Activated CD4-positive, alpha-beta T cell treated with anti-CD3 and anti-CD28 coated beads, Interleukin-2, amount 50 U/mL, for 16 hours (primary cell): ENCODE measurements around the gene TMEM198.

Source experiments
- DNase-seq: peaks from one replicate; pipeline ENCODE4 v3.0.0-alpha.2; 2020

TMEM198 gene, protein sequence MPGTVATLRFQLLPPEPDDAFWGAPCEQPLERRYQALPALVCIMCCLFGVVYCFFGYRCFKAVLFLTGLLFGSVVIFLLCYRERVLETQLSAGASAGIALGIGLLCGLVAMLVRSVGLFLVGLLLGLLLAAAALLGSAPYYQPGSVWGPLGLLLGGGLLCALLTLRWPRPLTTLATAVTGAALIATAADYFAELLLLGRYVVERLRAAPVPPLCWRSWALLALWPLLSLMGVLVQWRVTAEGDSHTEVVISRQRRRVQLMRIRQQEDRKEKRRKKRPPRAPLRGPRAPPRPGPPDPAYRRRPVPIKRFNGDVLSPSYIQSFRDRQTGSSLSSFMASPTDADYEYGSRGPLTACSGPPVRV

DNA sequence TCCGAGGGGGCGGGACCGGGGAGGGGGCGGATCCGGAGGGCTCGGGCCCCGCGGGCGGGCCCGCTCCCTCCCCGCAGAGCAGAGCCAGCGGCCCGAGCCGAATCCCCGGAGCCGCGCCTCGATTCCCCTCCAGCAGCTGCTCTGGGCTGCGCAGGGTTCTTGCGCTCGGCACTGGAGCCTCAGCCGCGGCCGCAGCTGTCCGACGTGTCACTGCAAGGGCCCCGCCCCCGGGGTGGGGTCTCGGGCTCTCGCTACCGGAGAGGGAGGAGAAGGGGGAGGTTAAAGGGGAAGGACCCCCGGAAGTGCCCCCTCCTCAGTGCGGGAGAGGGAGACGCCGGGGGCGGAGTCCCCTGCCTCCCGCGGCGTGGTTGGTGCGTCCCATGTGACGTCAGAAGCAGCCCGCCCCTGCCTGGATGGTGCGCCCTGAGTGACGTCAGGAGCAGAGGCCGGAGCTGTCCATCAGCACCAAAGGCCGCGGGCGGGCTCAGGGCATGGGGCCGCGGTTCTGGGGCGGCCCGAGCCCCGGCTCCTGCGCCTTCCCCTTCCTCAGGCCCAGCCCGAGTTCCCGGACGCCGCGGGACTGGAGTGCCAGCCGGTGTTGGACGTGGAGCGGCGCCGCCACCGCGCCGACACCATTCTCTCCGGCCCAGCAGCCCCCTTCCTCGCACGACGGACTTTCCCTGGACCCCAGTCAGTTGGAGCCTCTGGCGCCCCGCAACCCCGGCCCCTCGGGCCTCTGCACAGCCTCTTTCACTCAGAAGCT, at the start of gene TMEM198, which contains the start of gene CHPF:
Gene TMEM198, plus strand, starts transcription at position 433 of the 763 bp plus-strand sequence. CDS start 700 bp downstream, outside the sequence.
Gene CHPF, minus strand, starts transcription at position 214 of the 763 bp plus-strand sequence. CDS start 271 bp downstream, outside the sequence.
- DNase-seq, result peak; percentile 97

DNA sequence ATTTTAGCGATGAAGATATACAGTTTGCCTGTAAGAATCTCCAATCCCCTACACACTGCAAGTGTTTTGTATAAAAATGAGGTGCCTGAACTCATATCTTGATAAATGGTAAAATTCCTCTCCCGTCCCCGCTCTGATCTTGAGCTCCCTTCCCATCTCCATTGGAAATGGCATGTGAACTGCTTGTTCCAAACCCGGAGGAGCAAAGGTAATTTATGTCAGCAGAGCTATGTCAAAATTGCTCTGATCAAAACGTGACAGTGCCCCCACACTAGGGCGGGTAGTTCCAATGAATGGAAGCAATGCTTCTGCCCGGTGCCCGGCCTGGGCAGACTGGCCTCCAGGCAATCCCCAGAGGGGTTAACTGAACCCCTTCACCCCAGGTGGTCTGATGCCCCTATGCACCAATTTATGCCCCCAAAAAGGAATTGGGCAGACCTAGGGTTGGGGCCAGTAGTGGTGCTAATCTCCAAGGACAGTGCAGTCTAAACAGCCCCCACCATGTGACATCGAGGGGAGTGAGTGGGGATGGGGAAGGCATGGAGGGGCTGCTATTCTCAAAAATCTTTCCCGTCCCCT, 48.8 kb upstream of the TMEM198 start:
- no peak for DNase-seq

DNA sequence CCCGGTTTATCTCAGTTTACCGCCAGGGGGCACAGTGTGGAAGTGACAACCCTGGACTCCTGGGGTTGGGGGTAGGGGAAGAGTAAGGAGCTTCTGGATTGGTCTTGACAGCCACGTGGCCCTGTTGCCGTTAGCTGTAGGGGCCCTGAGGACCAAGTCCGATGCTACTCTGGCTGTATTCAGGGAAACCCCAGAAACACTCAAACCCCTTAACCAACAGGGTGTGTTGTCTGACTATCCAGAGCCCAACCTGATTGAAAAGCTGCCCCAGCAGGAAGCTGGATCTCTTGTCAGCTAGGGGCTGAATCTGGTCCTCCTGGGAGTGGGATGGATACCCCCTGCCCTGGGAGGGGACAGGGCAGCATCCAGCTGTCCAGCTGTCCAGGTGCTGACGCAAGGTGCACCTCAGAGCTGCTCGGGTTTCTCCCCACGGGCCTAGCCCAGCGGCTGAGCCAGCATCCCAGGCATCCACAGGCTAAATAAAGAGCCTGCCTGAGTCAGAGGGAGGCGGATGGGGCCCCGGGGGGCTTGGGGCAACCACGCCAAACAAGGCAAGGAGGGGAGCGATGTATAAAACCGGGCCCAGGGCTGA, 48.2 kb upstream of the TMEM198 start:
- peak; percentile 70 for DNase-seq

DNA sequence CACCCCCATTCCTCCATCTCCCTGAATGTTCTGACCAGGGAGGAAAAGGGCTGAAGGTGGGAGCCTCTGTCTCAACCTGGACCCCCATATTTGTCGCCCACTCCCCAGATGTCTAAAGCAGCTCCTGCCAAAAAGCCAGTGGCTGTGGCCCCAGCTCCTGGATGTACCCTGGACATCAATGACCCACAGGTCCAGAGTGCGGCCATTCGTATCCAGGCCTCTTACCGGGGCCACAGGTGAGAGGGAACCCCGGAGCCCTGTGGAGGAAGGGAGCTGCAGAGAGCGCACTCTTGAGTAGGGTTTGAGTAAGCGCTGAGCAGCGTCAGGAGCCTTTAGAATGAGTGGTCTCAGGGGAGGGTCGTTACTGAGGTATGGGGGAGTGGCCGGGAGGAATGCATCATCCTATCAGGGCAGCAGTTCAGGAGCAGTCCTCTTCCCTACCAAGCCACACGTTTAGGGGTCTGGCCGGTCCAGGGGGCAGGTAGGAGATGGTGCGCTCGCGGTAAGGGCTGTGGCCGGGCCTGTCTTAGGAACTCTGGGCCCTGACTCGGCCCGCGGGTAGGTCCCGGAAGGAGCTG, 47.5 kb upstream of the TMEM198 start:
- DNase-seq, result no peak

DNA sequence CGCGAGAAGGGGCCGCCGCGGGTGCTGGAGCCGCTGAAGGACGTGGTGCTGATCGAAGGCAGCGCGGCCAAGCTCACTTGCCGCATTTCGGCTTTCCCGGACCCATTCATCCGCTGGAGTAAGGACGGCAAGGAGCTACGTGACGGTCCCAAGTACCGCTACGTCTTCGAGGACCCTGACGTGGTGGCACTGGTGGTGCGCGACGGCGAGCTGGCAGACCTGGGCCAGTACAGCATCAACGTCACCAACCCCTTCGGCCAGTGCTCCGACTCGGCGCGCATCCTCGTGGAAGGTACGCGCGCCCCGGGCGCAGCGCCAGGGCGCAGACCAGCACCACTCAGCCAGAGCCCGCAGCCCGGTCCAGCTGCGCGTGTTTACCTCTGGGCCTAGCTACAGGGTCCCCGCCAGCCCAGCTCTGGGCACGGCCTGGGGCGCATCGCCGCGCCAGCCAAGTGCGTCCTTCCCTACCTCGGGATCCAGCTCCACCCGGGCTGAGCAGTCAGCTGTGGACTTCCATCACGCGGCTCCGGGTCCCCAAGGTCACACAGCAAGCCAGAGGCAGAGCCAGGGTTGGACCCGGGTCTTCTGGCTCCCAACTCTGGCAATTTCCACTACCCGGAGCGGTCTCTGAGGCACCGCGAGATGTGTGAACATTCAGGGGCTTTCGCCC, 46.9 kb upstream of the TMEM198 start:
- no peak for DNase-seq

DNA sequence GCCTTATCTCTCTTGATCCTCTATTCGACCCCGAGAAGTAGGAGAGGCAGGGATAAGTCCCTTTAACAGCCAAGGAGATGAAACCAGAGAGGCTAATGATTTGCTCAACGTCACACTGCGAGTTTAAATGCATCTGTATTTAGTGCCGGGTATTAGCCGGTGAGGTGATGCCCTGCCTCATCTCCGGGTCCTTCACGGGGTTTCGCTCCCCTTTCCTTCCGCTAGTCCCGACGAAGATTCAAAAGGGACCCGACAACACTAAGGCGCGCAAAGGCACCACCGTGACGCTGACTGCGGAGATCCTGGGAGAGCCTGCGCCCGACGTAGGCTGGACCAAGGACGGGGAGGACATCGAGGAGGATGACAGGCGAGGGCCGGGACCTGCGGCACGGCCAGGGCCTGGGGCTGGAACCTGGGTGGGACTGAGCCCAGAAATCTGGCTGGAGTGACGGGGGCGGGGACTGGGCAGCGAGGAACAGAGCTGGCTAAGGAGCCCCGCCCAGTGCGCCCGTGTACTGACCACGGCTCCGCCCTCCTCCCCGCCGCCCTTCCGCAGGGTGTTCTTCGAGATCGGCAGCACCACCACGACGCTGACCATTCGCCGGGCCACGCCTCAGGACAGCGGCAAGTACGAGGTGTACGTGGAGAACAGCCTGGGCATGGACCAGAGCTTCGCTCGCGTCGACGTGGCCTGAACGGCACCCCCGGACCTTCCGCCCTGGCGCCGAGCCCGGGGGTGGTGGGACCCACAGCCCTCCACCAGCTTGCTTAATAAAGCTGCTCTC, 46.1 kb upstream of the TMEM198 start:
- peak; percentile 16 for DNase-seq

DNA sequence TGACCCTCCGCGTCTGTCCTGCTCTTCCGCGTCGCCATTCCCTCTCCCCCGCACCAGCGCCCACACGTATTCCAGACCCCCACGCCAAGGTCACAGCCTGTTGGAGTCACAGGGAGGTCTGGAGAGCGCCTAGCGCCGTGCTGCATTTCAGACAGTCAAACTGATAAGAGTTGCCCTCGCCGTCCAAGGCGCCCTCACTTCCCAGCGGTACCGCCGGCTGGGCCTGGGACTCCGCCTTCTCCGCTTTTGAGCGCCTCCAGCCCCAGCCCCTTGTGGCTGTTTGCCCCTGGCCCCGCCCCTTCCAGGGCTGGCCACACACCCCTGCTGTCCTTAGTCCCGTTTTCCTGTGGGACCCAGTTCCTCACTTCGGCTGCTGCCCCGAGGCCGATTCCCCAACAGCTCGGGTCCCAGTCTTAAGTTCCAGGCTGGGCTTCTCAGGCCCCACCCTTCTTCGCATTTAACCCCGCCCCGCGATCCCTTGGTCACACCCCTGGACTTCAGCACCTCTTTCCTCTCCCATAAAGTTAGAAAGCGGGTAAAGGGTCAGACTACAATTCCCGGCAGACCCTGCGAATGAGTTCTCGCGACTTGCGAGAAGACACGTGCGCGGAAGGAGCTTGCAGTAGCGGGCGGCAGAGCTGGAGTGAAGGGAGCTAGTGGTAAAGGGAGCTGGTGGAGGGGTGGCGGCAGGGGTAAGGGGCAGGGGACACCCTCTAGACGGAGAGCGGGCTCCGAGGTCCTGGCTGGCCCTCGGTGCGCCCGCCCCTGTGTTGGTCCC, 45.4 kb upstream of the TMEM198 start, which contains the start of gene GMPPA:
Gene GMPPA, plus strand, starts transcription at position 612 of the 778 bp plus-strand sequence. CDS start 1,085 bp downstream, outside the sequence.
- peak; percentile 98 for DNase-seq

DNA sequence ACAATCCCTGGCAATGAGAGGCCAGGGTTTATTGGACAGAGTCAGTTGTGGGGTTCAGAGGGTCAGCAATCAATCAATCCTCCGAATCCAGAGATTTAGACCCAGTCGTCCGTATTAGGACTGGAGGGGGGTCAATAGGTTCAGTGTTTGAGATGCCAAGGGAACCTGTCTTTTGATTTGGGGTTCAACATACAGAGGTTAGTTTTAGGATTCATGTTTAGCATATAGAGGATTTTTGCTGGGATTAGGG, 44.8 kb upstream of the TMEM198 start:
- no peak for DNase-seq

DNA sequence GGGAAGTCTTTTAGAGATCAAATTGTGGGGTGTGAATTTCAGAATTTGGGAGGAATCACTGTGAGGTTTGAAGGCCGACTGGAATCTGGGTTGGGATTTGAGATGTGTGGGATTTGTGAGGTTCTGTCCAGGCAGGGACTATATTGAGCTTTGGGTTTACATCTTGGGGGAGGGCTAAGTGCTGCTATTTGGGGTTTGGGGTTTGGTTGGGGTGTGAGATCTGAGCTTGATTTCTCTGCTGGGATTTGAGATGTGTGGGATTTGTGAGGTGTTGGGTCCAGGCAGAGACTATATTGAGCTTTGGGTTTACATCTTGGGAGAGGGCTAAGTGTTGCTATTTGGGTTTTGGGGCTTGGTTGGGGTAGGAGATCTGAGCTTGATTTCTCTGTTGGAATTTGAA, 44.3 kb upstream of the TMEM198 start:
- DNase-seq, result no peak

DNA sequence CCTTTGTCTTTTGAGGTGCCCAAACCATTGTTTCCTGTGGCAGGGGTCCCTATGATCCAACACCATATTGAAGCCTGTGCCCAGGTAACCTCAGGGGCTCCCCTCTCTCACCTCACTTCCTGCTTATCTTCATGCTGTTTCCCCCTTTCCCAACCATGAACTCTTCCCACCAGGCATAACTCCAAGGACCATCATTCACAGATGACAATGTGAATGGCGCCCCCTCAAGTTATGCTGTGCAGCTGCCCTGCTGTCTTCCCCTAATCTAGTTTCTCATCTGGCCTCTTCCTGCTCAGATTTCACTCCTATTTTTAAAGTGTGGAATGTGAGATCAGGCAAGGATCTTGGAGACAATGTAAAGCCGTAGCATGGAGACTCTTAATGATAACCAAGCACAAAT, 43.7 kb upstream of the TMEM198 start:
- no peak for DNase-seq

DNA sequence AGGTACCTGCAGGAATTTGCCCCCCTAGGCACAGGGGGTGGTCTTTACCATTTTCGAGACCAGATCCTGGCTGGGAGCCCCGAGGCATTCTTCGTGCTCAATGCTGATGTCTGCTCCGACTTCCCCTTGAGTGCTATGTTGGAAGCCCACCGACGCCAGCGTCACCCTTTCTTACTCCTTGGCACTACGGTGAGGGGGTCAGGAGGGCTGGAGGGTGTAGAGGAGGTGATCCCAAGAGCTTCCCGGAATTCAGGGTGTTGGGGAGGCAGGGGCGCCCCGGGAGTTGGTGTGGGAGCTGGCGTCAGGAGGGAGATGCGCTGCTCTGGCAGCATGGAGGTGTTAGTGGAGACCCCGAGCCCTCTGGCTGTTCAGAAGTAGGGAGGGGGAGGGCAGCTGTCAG, 42.0 kb upstream of the TMEM198 start:
- no peak for DNase-seq

DNA sequence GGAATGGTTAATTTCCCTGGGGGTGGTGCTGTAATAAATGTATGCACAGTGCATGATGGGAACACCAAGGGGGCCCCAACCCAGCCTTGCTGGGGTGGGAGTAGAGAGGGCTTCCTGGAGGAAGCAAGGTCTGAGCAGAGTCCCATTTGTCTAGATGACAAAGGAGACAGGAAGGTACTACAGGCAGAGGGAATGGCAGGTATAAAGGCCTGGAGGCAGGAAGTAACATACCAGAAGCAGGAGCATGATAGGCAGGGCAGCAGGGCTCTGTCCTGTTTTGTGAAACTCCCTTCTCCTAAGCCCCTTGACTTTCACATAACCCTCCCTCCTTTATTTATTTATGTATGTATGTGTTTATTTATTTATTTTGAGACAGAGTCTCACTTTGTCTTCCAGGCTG, 41.2 kb upstream of the TMEM198 start:
- DNase-seq, result no peak

DNA sequence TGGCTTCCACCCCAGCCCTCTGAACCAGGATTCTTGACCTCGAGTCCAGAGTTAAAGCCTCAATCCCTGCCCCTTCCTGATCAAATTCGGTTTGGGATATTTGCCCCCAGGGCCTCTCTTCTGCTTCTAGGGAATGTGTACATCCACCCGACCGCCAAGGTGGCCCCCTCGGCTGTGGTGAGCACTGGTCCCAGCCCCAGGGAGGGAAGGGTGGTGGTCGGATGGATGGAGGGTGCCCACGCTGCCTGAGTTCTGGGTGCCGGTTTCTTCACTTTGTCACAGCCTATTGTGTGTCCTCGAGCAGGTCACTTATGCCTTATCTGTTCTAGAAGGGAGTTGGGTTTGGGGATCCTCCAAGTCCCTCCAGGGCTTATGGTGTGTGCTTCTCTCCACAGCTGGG, 38.2 kb upstream of the TMEM198 start:
- no peak for DNase-seq

DNA sequence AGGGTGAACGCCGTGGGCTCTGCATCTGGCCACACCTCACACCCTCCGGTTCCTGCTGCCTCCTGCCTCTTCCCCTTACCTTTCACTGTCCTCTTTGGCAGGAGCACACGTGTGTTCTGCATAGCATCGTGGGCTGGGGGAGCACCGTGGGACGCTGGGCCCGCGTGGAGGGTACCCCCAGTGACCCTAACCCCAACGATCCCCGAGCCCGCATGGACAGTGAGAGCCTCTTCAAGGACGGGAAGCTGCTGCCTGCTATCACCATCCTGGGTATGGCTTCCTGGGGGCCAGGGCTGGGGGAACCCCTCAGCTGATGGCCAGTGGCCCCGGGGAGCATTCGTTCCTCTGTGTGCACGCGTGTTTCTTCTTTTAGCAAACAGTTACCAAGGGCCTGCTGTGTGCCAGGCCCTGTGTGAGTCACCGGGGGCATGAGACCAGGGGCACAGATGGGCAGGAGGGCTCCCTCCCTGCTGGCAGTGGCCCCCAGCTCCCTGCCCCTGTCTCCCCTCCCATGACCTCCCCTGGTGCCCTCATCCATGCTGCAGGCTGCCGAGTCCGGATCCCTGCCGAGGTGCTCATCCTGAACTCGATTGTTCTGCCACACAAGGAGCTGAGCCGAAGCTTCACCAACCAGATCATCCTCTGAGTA, 37.6 kb upstream of the TMEM198 start:
- no peak for DNase-seq

DNA sequence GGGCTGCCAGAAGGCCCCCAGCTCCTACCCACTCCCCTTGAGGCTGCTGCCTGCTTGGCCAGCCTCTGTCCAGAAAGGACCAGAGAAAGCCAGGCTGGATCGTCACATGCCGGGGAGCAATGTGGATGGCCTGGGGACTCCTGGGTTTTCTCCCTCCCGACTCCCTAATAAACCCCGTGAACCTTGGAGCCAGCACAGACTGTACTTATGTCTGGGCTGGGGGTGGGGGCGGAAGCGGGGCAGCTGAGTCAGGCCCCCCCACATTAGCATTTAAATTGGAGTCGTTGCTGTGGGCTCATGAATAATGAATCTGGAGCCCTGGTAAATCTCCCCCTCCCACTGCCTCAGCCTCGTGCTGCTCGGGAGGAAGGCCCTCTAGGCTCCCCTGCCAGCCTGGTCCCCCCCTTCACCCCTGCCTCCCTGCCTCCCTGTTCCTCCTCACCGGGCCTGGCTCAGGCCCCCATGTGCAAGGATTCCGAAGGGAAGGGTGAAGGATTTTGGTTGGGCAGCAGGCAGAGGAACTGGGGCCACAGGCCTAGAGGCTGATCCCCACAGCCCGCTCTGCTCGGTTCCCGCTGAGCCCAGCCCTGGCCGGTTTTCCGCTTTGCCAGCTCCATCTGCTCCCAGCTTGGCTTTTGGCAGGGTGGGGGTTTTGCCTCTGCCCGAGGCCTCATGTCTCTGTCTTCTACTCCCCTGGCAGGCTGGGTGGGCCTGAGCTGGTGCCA, 36.9 kb upstream of the TMEM198 start:
- DNase-seq, result no peak

DNA sequence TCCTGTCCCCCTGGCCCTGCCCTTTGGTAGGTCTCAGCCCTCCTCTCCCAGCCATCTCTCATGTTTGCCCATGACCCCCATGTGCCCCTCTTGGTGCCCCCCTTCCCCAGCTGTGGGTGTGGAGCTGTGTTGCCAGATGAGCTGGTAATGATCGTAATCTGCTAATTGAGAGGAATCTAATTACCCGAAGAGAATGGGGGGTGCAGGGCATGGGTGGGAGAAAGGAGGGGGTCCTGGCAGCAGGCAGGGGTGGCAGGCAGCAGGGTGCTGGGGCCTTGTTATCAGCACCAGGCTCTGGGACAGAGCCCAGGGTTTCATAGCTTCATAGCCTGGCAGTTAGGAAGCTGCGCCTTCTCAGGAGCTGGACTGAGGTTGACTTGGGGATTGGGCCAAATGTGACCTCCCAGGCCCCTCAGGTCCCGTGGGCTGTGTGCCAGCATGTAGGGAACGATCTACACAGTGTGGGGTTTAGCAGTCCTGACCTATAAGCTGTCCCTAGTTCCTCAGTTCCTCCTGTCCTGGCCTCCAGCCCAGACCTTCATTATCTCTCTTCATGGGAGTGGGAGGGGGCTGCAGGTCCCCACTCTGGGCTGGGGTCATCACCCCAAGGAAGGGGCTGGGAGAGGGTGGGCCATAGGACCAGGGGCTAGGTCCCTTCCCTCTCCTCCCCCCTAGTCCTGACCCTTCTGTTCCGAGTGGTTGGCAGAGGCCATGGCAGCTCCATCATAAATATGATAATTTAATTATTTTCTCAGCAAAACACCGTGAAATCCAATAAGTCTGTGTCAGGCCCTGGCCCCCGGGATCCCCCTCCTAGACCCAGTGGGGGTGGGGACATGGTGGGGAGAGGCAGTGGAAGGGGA, 36.0 kb upstream of the TMEM198 start:
- DNase-seq, result no peak

DNA sequence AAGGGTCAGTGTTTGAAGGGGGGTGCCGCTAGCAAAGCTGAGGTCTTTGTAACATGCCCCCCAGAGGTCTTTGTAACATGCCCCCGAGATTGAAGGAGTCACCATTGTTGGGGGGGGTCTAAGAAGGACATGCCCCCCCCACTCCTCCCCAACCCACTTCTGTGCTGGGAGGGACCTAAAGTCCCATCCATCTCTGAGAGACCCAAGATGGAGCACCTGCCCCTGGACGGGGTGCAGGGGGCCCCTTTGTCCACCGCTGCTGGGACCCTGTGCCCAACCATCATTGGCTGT, 35.4 kb upstream of the TMEM198 start:
- no peak for DNase-seq

DNA sequence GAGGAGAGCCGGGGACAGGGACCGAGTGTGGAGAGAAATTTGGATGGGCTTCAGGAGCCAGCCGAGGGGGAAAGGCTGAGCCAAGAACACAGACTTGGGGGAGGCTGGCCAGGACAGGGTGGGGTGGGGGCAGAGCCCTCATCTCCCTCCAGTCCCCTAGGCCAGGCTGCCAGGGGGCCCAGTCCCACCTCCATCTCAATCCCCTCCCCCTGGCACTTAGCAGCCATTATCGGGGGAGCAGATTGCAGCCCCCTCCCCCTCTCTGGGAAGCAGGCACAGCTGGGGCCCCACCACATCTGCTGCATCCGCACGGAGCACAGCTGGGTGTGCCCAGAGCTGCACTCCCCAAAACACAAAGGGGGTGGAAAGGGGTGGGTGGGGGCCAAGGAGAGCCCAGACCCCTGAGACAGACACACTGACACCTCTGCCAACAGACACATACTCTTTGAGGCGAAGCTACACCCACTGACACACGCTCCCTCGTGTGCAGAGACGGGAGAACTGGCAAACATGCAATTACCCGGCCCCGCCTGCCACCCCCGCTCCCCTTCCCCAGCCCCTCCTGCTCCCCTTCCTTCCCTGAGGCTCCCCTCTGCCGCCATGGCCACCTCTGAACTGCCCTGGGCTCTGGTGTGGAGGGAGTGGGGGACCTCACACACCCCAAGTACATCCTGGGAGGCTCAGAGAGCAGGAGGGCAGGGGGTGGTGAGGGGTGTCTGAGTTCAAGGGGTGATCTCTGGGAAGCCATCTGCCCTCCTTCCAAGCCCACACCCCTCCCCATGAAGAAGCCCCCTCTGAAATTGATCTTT, 34.7 kb upstream of the TMEM198 start:
- no peak for DNase-seq
